Measurements from ENCODE around the gene TBC1D17. TPM values are rescaled to one million over a fixed set of nuclear protein-coding genes. Genes with fewer than 3 reads are reported as not detected.

Gene TBC1D17
- total RNA-seq, 1 donor from 2014 or later = 2.1 TPM

DNA sequence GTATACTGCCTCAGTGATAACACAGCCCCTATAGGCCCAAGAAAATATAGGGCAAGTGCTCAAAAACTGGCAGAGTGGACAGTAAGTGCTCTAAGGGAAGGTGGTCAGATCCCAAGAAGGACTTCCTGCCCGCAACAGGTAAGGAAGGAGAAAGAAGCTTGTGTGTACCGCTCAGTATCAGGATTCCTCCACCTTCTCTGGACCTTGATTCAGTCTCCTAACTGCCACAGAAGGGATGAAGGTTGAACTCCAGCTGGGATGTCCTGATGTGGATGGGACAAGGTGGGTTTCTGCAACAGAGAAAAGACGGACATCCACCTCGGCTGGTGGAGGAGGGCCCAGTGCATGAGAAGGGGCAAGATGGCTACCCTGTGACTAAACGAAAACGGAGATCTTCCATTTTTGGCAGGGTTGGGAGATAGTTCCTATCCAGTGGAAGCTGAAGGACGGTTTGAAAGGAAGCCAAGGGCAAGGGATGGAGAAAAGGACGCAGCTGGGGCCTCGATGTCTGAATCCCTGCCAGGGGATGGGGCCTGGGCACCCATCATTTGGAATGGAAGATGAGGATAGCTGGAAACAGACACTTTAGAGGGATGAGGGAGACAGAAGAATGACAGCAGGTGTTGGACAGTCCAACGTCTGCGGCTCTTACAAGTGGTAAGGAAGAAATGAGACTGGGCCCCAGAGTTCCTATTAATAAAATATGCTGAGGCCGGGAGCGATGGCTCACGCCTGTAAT is 50.2 kb downstream of the TBC1D17 start:
- Histone ChIP-seq H3K36me3 (ENCODE audit: control insufficient read depth, insufficient read depth, low read length) (peaks cover 21% of the 10 kb centered on the region), H3K4me3 (ENCODE audit: low read depth, low read length) (no peak overlapping the region), H3K27me3 (ENCODE audit: control insufficient read depth, insufficient read depth, low read length) (no peaks in the 10 kb centered on the region)
- DNase-seq (ENCODE audit: low read depth) (no peak), FAIRE-seq (no peak)
- TF ChIP-seq, protein P1, sequence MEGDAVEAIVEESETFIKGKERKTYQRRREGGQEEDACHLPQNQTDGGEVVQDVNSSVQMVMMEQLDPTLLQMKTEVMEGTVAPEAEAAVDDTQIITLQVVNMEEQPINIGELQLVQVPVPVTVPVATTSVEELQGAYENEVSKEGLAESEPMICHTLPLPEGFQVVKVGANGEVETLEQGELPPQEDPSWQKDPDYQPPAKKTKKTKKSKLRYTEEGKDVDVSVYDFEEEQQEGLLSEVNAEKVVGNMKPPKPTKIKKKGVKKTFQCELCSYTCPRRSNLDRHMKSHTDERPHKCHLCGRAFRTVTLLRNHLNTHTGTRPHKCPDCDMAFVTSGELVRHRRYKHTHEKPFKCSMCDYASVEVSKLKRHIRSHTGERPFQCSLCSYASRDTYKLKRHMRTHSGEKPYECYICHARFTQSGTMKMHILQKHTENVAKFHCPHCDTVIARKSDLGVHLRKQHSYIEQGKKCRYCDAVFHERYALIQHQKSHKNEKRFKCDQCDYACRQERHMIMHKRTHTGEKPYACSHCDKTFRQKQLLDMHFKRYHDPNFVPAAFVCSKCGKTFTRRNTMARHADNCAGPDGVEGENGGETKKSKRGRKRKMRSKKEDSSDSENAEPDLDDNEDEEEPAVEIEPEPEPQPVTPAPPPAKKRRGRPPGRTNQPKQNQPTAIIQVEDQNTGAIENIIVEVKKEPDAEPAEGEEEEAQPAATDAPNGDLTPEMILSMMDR (IDR thresholded peaks at IDR 0.05; ENCODE audit: insufficient read depth, low read length, severe bottlenecking) = no peak

DNA sequence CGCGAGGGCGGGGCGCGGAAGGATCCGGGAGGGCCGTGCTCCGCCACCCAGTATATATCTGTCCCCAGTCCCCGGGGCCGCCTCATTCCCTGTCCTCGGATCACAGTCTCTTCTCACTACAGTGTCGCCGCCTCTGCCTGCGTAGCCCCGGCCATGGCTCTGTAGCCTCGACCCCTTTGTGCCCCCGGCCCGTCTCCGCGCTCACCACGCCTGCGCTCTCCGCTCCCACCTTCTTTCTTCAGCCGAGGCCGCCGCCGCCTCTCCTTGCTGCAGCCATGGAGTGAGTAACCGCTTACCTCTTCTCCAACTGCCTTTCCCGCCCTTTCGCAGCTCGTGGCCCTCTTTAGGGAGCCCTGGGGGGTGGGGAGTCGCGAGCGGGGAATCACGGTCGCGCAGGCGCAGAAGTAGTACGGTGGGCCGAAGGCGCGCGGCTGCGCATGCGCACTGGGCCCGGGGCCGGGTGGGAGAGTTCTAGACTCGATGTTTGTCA is 51.7 kb downstream of the TBC1D17 start, which contains the start of the genes ATF5 and NUP62:
Gene ATF5 (plus strand): TSS at position 85 of the 490 bp plus-strand sequence. CDS start 1,646 bp downstream, outside the sequence.
Gene NUP62 (minus strand): TSS at position 384 of the 490 bp plus-strand sequence. CDS start 19,697 bp downstream, outside the sequence.
- no peak for FAIRE-seq
- TF ChIP-seq, protein P1 (IDR thresholded peaks at IDR 0.05; ENCODE audit: insufficient read depth, low read length, severe bottlenecking) = no peak
- peak; percentile 56 for DNase-seq (ENCODE audit: low read depth)
- Histone ChIP-seq H3K4me3 (ENCODE audit: low read depth, low read length) (peak within 1 kb of the TSS; percentile 79), H3K36me3 (ENCODE audit: control insufficient read depth, insufficient read depth, low read length) (peaks cover 10% of the 10 kb centered on the region), H3K27me3 (ENCODE audit: control insufficient read depth, insufficient read depth, low read length) (no peaks in the 10 kb centered on the region)

DNA sequence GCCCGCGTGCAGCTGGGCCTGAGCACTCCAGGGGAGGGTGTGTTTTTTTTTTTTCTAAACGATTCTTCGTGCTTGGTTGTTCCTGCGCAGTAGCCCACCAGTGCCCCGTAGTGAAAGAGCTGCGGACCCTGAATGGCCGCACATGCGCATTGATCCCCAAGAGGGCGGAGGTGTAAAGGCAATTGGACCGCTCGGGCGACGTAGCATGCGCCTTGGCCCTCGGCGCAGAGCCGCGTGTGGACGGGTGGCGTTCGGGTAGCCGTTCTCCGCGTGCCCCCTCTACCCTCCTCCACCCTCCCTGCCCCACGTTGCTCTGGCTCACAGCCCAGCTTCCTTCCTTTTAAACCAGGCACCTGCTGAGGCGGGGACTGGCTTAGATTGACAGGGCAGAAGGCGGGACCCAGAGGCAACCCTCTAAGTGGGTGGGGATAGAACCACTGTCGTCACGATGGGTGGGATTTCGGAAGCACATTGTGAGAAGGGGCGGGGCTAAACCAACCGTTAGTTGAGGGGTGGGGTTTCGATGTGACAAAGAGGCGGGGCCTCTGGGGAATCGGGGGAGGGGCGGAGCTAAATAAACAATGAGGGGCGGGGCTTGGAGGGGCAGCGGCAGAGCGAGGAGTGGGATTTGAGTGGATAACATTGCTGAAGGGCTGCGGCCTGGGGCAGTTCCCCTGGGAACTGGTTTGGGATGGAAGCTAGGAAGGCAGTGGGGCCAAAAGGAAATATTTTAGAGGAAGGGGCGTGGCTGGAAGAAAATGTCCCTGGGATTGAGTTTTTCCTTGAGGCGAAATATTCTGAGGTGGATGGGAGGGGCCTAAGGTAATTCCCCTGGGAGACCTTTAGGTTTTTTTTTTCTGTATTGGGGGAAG is 52.3 kb downstream of the TBC1D17 start:
- FAIRE-seq = no peak

DNA sequence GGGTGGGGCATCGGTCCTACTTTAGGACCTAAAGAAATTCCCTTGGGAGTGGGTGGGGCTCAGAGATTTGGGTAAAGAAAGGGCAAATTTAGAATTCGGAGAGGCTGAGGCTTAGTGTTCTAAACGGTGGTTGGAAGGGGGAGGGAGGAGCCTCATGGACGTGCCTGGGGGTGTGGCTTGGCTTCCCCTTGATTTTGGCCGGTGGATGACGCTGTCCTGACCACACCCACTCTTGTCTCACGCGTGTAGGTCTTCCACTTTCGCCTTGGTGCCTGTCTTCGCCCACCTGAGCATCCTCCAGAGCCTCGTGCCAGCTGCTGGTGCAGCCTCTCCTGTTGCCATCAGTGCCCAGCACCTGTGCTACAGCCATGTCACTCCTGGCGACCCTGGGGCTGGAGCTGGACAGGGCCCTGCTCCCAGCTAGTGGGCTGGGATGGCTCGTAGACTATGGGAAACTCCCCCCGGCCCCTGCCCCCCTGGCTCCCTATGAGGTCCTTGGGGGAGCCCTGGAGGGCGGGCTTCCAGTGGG is 53.0 kb downstream of the TBC1D17 start:
- H3K36me3 ChIP-seq (ENCODE audit: control insufficient read depth, insufficient read depth, low read length) = peaks cover 10% of the 10 kb centered on the region
- DNase-seq (ENCODE audit: low read depth) (no peak), FAIRE-seq (no peak)
- no peak overlapping the region for H3K4me3 ChIP-seq (ENCODE audit: low read depth, low read length)
- H3K27me3 ChIP-seq (ENCODE audit: control insufficient read depth, insufficient read depth, low read length) = no peaks in the 10 kb centered on the region
- TF ChIP-seq, protein P1 (IDR thresholded peaks at IDR 0.05; ENCODE audit: insufficient read depth, low read length, severe bottlenecking) = no peak

More for the DNA sequence above, 52.3 kb downstream of the TBC1D17 start:
- H3K4me3 ChIP-seq (ENCODE audit: low read depth, low read length) = peak overlapping the region; percentile 79
- peaks cover 10% of the 10 kb centered on the region for H3K36me3 ChIP-seq (ENCODE audit: control insufficient read depth, insufficient read depth, low read length)
- DNase-seq (ENCODE audit: low read depth) = peak; percentile 90
- TF ChIP-seq, protein P1 (IDR thresholded peaks at IDR 0.05; ENCODE audit: insufficient read depth, low read length, severe bottlenecking) = no peak
- H3K27me3 ChIP-seq (ENCODE audit: control insufficient read depth, insufficient read depth, low read length) = no peaks in the 10 kb centered on the region

DNA sequence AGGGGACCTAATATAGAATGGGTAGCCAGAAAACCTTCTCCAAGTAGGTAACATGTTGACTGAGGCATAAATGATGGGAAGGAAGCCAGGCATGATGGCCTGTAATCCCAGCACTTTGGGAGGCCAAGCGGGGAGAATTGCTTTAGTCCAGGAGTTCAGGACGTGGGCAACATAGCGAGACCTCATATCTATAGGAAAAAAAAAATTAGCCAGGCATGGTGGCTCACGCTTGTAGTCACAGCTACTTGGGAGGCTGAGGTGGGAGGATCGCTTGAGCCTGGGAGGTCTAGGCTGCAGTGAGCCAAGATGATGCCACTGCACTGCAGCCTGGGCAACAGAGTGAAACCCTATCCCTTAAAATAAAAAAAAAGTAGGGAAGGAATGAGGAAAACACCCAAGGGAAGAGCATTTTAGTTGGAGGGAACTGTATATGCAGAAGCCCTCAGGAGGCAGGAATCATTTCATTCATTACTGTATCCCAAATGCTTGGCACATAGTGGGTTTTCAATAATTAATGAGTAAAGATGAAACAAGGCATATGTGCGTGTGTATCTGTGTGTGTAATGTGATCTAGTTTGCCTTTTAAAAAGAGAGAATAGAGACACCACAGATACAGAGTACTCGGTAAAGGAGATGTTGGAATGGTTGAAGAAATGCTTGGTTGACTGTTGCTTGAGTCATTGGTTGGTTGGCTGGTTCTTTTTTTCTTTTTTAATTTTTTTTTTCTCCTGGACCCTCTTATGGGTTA is 54.0 kb downstream of the TBC1D17 start:
- TF ChIP-seq, protein P1 (IDR thresholded peaks at IDR 0.05; ENCODE audit: insufficient read depth, low read length, severe bottlenecking) = no peak
- no peaks in the 10 kb centered on the region for H3K27me3 ChIP-seq (ENCODE audit: control insufficient read depth, insufficient read depth, low read length)
- FAIRE-seq (no peak), DNase-seq (ENCODE audit: low read depth) (no peak)
- peaks cover 9% of the 10 kb centered on the region for H3K36me3 ChIP-seq (ENCODE audit: control insufficient read depth, insufficient read depth, low read length)
- no peak overlapping the region for H3K4me3 ChIP-seq (ENCODE audit: low read depth, low read length)
